ENCODE measurements around the gene EFCAB11.

The EFCAB11 gene

DNA sequence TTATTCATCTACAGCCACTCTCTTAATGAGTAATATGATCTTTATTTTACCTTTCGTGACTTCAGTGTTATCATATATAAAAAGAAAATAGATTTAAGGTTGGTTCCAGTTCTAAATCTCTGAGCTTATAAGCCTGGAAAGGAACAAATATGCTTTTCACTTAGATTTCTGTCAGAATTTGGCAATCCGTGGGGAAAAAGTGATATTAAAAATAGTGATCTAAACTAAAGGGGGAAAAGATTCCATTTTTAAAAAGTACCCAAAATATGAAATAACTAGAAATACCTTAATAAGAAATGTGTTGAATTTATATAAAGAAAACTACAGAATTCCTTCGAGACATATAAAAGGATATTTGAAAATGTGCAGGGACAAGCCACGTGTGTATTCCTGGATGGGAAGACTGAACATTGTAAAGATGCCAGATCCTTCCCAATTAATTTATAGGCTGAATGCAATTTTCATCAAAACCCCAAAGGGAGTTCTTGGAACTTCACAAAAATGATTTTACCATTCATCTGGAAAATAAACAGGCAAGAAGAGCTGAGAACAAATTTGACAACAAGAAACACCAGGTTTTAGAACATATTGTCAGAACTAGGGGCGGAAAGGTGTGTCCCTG, 142.5 kb downstream of the EFCAB11 start:
- Histone ChIP-seq H3K9me3 (ENCODE audit: insufficient read depth, low read depth, low read length) (no peaks in the 10 kb centered on the region), H3K4me1 (ENCODE audit: insufficient read depth, low read length) (peaks cover 7% of the 10 kb centered on the region; the same call in 1 of the 2 replicates), H3K9ac (ENCODE audit: low read depth, low read length) (no peak overlapping the region), H3K4me3 (ENCODE audit: low read length) (no peak overlapping the region), H3K27ac (ENCODE audit: low read depth, low read length) (no peak overlapping the region), H3K27me3 (ENCODE audit: insufficient read depth, low read length) (no peaks in the 10 kb centered on the region), H3K36me3 (ENCODE audit: insufficient read depth, low read length) (no peaks in the 10 kb centered on the region)
- WGBS, result 92% methylated on average over 3 of the region's 5 CpGs

DNA sequence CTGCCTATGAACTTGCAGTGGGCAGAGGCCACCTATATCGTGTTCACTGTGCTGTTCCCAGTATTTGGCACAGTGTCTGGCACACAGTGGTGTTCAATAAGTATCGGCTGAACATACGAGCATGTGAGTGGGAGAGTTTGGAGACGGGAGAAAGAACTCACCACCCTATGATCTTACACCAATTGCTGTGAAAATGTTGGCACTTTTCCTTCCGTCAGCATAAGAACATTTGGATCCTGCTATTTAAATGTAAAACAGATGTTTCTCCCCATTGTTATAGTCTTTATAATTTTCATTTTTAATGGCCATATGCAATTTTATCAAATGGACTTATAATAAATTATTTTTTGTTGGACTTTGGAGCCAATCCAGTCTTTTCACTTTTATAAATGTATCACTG, 144.4 kb downstream of the EFCAB11 start:
- 97% methylated on average over 5 of the region's 5 CpGs for WGBS
- no peak overlapping the region for H3K9ac ChIP-seq (ENCODE audit: low read depth, low read length)

DNA sequence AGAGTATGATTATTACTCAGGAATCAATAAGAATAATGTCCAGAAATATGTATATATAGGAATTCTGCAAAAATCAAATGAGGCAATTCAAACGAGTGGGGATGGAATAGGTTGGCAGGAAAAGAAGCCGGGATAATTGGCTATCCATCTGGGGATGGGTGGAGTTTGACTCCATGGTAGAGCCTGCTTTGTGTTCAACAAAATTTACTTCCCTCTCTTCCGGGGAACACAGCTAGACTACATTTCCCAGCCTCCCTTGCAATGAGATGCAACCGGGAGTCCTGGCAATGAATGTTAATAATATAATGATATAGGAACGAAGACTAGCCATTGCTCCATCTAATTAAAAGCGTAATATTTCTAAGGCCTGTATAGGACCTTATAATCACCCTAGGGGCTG, 146.6 kb downstream of the EFCAB11 start:
- H3K4me3 ChIP-seq (ENCODE audit: low read length), result peak overlapping the region; percentile 16; the same call in 1 of the 2 replicates
- H3K27ac ChIP-seq (ENCODE audit: low read depth, low read length), result no peak overlapping the region
- no peaks in the 10 kb centered on the region for H3K4me1 ChIP-seq (ENCODE audit: insufficient read depth, low read length)
- WGBS, result 91% methylated on average over 4 of the region's 6 CpGs
- no peaks in the 10 kb centered on the region for H3K9me3 ChIP-seq (ENCODE audit: insufficient read depth, low read depth, low read length)
- no peaks in the 10 kb centered on the region for H3K27me3 ChIP-seq (ENCODE audit: insufficient read depth, low read length)
- no peak overlapping the region for H3K9ac ChIP-seq (ENCODE audit: low read depth, low read length)
- H3K36me3 ChIP-seq (ENCODE audit: insufficient read depth, low read length), result no peaks in the 10 kb centered on the region

More for the DNA sequence above, 144.4 kb downstream of the EFCAB11 start:
- H3K4me3 ChIP-seq (ENCODE audit: low read length), result no peak overlapping the region
- no peak overlapping the region for H3K27ac ChIP-seq (ENCODE audit: low read depth, low read length)
- no peaks in the 10 kb centered on the region for H3K36me3 ChIP-seq (ENCODE audit: insufficient read depth, low read length)
- H3K4me1 ChIP-seq (ENCODE audit: insufficient read depth, low read length), result peaks cover 7% of the 10 kb centered on the region; the same call in 1 of the 2 replicates
- no peaks in the 10 kb centered on the region for H3K9me3 ChIP-seq (ENCODE audit: insufficient read depth, low read depth, low read length)
- H3K27me3 ChIP-seq (ENCODE audit: insufficient read depth, low read length), result no peaks in the 10 kb centered on the region

DNA sequence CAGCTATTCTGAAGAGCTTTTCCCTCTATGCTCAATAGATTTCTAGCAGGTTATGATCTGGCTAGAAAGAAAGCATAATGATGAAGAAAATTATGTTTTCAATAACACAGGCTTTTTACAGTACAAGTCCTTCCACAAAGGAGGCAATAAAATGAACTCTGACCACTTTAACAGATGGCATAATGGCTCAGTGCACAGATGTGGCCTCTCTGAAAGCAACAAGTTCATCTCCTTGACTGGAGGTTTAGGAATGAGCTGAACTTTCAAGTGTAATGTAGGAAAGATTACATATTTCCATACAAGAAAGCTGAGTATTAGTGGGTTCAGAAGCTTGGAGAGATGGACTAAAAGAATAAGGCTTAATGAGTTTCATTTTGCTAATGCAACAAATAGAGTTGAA, 147.4 kb downstream of the EFCAB11 start:
- H3K36me3 ChIP-seq (ENCODE audit: insufficient read depth, low read length), result no peaks in the 10 kb centered on the region
- no peaks in the 10 kb centered on the region for H3K4me1 ChIP-seq (ENCODE audit: insufficient read depth, low read length)
- no peak overlapping the region for H3K27ac ChIP-seq (ENCODE audit: low read depth, low read length)
- no peak overlapping the region for H3K4me3 ChIP-seq (ENCODE audit: low read length)
- no peak overlapping the region for H3K9ac ChIP-seq (ENCODE audit: low read depth, low read length)
- no peaks in the 10 kb centered on the region for H3K9me3 ChIP-seq (ENCODE audit: insufficient read depth, low read depth, low read length)
- H3K27me3 ChIP-seq (ENCODE audit: insufficient read depth, low read length), result no peaks in the 10 kb centered on the region

DNA sequence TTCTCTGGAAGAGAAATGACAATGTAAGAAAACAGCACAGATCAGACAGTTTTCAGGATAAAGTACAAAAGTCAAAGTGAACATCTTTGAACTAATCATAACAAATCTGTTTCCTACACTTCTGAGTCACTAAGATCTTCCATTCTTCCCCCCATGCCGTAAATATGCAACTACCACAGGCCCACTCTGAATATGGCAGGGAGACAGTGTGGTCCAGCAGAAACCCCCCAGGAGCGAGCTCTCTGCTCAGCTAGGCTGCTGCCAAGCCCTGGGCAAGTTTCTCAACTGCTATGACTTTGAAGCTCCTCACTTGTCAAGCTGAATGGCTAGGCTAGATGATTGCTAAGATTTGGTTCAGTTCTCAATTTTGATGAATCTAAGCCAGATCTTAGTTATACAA, 148.1 kb downstream of the EFCAB11 start:
- Histone ChIP-seq H3K4me3 (ENCODE audit: low read length) (no peak overlapping the region), H3K27me3 (ENCODE audit: insufficient read depth, low read length) (no peaks in the 10 kb centered on the region), H3K27ac (ENCODE audit: low read depth, low read length) (no peak overlapping the region), H3K9me3 (ENCODE audit: insufficient read depth, low read depth, low read length) (no peaks in the 10 kb centered on the region), H3K4me1 (ENCODE audit: insufficient read depth, low read length) (no peaks in the 10 kb centered on the region), H3K36me3 (ENCODE audit: insufficient read depth, low read length) (no peaks in the 10 kb centered on the region), H3K9ac (ENCODE audit: low read depth, low read length) (no peak overlapping the region)
- 89% methylated on average over 2 of the region's 2 CpGs for WGBS

DNA sequence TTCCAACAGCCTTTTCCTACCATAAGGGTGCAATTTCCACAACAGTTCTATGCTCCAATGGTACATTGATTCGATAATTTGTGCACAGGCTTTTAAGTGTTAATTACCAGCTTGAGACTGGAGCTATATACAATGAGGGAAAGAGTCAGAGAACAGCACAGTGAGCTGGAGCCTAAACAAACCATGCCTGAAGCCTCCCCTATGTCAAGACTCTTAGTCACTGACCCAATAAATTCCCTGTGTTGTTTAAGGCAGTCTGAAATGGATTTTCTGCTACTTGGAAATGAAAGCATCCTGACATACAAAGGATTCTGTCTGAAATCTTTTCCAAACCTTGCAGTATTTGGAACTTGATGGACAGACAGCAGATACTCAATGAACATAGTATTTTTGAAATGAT, 149.0 kb downstream of the EFCAB11 start:
- Histone ChIP-seq H3K4me3 (ENCODE audit: low read length) (no peak overlapping the region), H3K36me3 (ENCODE audit: insufficient read depth, low read length) (no peaks in the 10 kb centered on the region), H3K9ac (ENCODE audit: low read depth, low read length) (no peak overlapping the region), H3K9me3 (ENCODE audit: insufficient read depth, low read depth, low read length) (no peaks in the 10 kb centered on the region), H3K27ac (ENCODE audit: low read depth, low read length) (no peak overlapping the region), H3K4me1 (ENCODE audit: insufficient read depth, low read length) (no peaks in the 10 kb centered on the region), H3K27me3 (ENCODE audit: insufficient read depth, low read length) (no peaks in the 10 kb centered on the region)
- 100% methylated on average over 1 of the region's 1 CpG for WGBS

GRCh38 chr14:89803542-89803941, 151.0 kb downstream of the EFCAB11 start:
- H3K27ac ChIP-seq (ENCODE audit: low read depth, low read length), result no peak overlapping the region
- no peaks in the 10 kb centered on the region for H3K9me3 ChIP-seq (ENCODE audit: insufficient read depth, low read depth, low read length)
- no peak overlapping the region for H3K4me3 ChIP-seq (ENCODE audit: low read length)
- H3K9ac ChIP-seq (ENCODE audit: low read depth, low read length), result no peak overlapping the region
- 94% methylated on average over 5 of the region's 5 CpGs for WGBS
- H3K4me1 ChIP-seq (ENCODE audit: insufficient read depth, low read length), result no peaks in the 10 kb centered on the region
- H3K27me3 ChIP-seq (ENCODE audit: insufficient read depth, low read length), result no peaks in the 10 kb centered on the region
- no peaks in the 10 kb centered on the region for H3K36me3 ChIP-seq (ENCODE audit: insufficient read depth, low read length)

DNA sequence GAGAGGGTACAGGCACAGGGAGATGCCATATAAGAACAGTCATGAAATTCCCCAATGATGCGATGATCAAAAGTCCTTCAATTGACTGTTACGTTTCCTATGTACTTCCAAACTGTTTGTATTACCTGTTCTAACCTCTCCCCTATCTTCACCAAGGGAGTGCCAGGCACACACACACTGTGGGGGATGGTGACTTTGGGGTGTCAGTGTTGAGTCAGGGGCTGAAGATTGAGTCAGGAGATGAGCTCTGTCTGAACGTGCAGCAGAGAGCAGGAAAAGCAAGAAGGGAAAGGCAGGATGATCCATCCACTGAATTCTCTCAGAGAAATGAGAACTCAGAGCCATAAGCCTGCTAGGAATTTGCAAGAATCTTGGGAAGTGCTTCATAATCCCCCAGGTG, 153.4 kb downstream of the EFCAB11 start:
- 96% methylated on average over 3 of the region's 3 CpGs for WGBS
- H3K27ac ChIP-seq (ENCODE audit: low read depth, low read length), result no peak overlapping the region
- H3K4me1 ChIP-seq (ENCODE audit: insufficient read depth, low read length), result no peaks in the 10 kb centered on the region
- no peaks in the 10 kb centered on the region for H3K27me3 ChIP-seq (ENCODE audit: insufficient read depth, low read length)
- H3K36me3 ChIP-seq (ENCODE audit: insufficient read depth, low read length), result no peaks in the 10 kb centered on the region
- H3K9me3 ChIP-seq (ENCODE audit: insufficient read depth, low read depth, low read length), result no peaks in the 10 kb centered on the region
- H3K9ac ChIP-seq (ENCODE audit: low read depth, low read length), result no peak overlapping the region
- H3K4me3 ChIP-seq (ENCODE audit: low read length), result no peak overlapping the region

DNA sequence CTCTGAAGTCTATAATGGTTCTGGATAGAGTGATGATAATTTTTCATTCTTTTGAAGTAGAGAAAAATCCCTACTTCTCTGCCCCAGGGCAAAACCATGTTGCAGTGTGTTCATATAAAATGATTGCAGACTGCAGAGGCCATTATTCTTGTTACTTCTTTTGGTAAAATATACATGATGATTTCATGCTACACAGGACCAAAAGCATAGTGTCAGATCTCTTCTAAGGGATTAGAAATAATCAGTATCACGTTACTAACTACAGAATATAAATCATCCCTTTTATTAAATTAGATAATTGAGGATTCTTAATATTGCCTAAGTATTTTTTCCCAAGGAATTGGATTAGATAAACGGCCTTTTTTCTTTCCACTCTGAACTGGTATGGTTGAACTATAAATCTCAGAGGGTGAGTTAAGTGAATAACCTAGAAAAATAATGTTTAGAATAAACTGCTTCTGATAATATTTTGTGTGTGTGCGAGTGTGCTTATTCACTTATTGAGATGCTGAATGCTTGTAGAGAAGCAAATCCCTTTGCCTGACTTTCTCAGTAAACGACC, 156.2 kb downstream of the EFCAB11 start:
- Histone ChIP-seq H3K27ac (ENCODE audit: low read depth, low read length) (no peak overlapping the region), H3K9me3 (ENCODE audit: insufficient read depth, low read depth, low read length) (no peaks in the 10 kb centered on the region)
- 87% methylated on average over 3 of the region's 4 CpGs for WGBS

GRCh38 chr14:89797148-89797547, 157.4 kb downstream of the EFCAB11 start:
- H3K27me3 ChIP-seq (ENCODE audit: insufficient read depth, low read length), result no peaks in the 10 kb centered on the region
- 78% methylated on average over 5 of the region's 5 CpGs for WGBS
- no peak overlapping the region for H3K9ac ChIP-seq (ENCODE audit: low read depth, low read length)
- no peaks in the 10 kb centered on the region for H3K36me3 ChIP-seq (ENCODE audit: insufficient read depth, low read length)
- H3K9me3 ChIP-seq (ENCODE audit: insufficient read depth, low read depth, low read length), result no peaks in the 10 kb centered on the region
- no peaks in the 10 kb centered on the region for H3K4me1 ChIP-seq (ENCODE audit: insufficient read depth, low read length)
- no peak overlapping the region for H3K27ac ChIP-seq (ENCODE audit: low read depth, low read length)
- H3K4me3 ChIP-seq (ENCODE audit: low read length), result no peak overlapping the region

More for the DNA sequence above, 156.2 kb downstream of the EFCAB11 start:
- Histone ChIP-seq H3K36me3 (ENCODE audit: insufficient read depth, low read length) (no peaks in the 10 kb centered on the region), H3K27me3 (ENCODE audit: insufficient read depth, low read length) (no peaks in the 10 kb centered on the region), H3K4me3 (ENCODE audit: low read length) (no peak overlapping the region), H3K4me1 (ENCODE audit: insufficient read depth, low read length) (no peaks in the 10 kb centered on the region), H3K9ac (ENCODE audit: low read depth, low read length) (no peak overlapping the region)

DNA sequence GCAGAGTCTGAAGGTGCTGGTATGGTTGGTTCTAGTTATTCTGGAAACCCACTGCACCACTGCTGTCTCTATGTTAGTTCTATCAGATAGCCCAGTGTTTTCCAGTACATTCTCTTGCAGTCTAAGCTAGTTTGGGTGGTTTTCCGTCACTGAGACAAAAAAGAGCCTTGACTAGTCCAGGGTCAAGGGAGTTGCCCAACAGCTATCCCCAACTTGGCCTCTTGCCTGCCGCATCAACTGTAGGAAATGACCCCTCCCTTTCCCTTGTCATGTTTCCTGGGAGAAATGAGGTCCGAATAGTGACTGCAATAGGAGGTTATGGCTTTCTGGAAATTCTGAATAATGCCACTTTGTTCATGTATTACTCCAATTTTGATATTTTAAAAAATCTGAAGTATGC, 160.4 kb downstream of the EFCAB11 start:
- no peak overlapping the region for H3K27ac ChIP-seq (ENCODE audit: low read depth, low read length)
- WGBS, result 96% methylated on average over 2 of the region's 3 CpGs
- no peaks in the 10 kb centered on the region for H3K36me3 ChIP-seq (ENCODE audit: insufficient read depth, low read length)
- H3K9me3 ChIP-seq (ENCODE audit: insufficient read depth, low read depth, low read length), result no peaks in the 10 kb centered on the region
- H3K9ac ChIP-seq (ENCODE audit: low read depth, low read length), result no peak overlapping the region
- H3K27me3 ChIP-seq (ENCODE audit: insufficient read depth, low read length), result no peaks in the 10 kb centered on the region
- H3K4me1 ChIP-seq (ENCODE audit: insufficient read depth, low read length), result no peaks in the 10 kb centered on the region
- H3K4me3 ChIP-seq (ENCODE audit: low read length), result no peak overlapping the region

GRCh38 chr14:89793367-89793716, 161.2 kb downstream of the EFCAB11 start:
- no peak overlapping the region for H3K4me3 ChIP-seq (ENCODE audit: low read length)
- H3K36me3 ChIP-seq (ENCODE audit: insufficient read depth, low read length), result no peaks in the 10 kb centered on the region
- H3K4me1 ChIP-seq (ENCODE audit: insufficient read depth, low read length), result no peaks in the 10 kb centered on the region
- no peaks in the 10 kb centered on the region for H3K9me3 ChIP-seq (ENCODE audit: insufficient read depth, low read depth, low read length)
- H3K27me3 ChIP-seq (ENCODE audit: insufficient read depth, low read length), result no peaks in the 10 kb centered on the region
- H3K27ac ChIP-seq (ENCODE audit: low read depth, low read length), result no peak overlapping the region
- WGBS, result 93% methylated on average over 2 of the region's 2 CpGs
- H3K9ac ChIP-seq (ENCODE audit: low read depth, low read length), result no peak overlapping the region
